IPS-20b (cell line): ENCODE measurements around the gene TRAF5.

Source experiments
- H3K27ac ChIP-seq: one replicate; pipeline ENCODE4 v1.5.1; 2013; ENCODE audit warnings: low read length
- H3K27me3 ChIP-seq: 2 replicates; pipeline ENCODE4 v1.6.1; 2013; ENCODE audit warnings: mild to moderate bottlenecking, low read length, inconsistent platforms; ENCODE audit not compliant: insufficient read depth
- H3K36me3 ChIP-seq: 2 replicates; pipeline ENCODE4 v1.6.1; 2013; ENCODE audit warnings: low read depth, mild to moderate bottlenecking, inconsistent platforms, low read length, moderate library complexity; ENCODE audit not compliant: insufficient read depth
- H3K4me1 ChIP-seq: 2 replicates; pipeline ENCODE4 v1.6.1; 2013; ENCODE audit warnings: mild to moderate bottlenecking, control low read depth, inconsistent platforms, low read length, moderate library complexity; ENCODE audit not compliant: insufficient read depth
- H3K4me3 ChIP-seq: 2 replicates; pipeline ENCODE4 v1.5.1; 2013; ENCODE audit warnings: mild to moderate bottlenecking, low read length, inconsistent platforms
- H3K9ac ChIP-seq: 2 replicates; pipeline ENCODE4 v1.6.1; 2013; ENCODE audit warnings: low read depth, mild to moderate bottlenecking, inconsistent platforms, low read length, moderate library complexity
- H3K9me3 ChIP-seq: 2 replicates; pipeline ENCODE4 v1.6.1; 2013; ENCODE audit warnings: mild to moderate bottlenecking, low read depth, low read length, inconsistent platforms; ENCODE audit not compliant: insufficient read depth

The TRAF5 gene

GRCh38 chr1:211328866-211329475 is 2.3 kb downstream of the TRAF5 start:
- Histone ChIP-seq H3K27me3 (peaks cover 26% of the 10 kb centered on the region), H3K4me1 (peaks cover 31% of the 10 kb centered on the region), H3K4me3 (0 out of 2 replicates have a peak overlapping the region, but pooled peaks have one; percentile 19), H3K36me3 (no peaks in the 10 kb centered on the region), H3K9ac (no peak overlapping the region), H3K9me3 (no peaks in the 10 kb centered on the region), H3K27ac (no peak overlapping the region)

- Histone ChIP-seq H3K9me3 (no peaks in the 10 kb centered on the region), H3K27me3 (peaks cover 26% of the 10 kb centered on the region), H3K27ac (no peak overlapping the region), H3K4me1 (peaks cover 31% of the 10 kb centered on the region), H3K36me3 (no peaks in the 10 kb centered on the region), H3K9ac (peak overlapping the region; percentile 23; the same call in 1 of the 2 replicates), H3K4me3 (no peak overlapping the region)
Measured at GRCh38 chr1:211329764-211330201, 3.1 kb downstream of the TRAF5 start.

GRCh38 chr1:211330282-211330936 is 3.8 kb downstream of the TRAF5 start:
- Histone ChIP-seq H3K4me1 (peaks cover 31% of the 10 kb centered on the region), H3K27ac (no peak overlapping the region), H3K36me3 (no peaks in the 10 kb centered on the region), H3K27me3 (peaks cover 25% of the 10 kb centered on the region), H3K9ac (no peak overlapping the region), H3K4me3 (no peak overlapping the region), H3K9me3 (no peaks in the 10 kb centered on the region)

- no peaks in the 10 kb centered on the region for H3K36me3 ChIP-seq
- peaks cover 31% of the 10 kb centered on the region for H3K4me1 ChIP-seq
- H3K4me3 ChIP-seq, result no peak overlapping the region
- H3K27me3 ChIP-seq, result peaks cover 17% of the 10 kb centered on the region
- H3K9me3 ChIP-seq, result no peaks in the 10 kb centered on the region
- no peak overlapping the region for H3K27ac ChIP-seq
- H3K9ac ChIP-seq, result no peak overlapping the region
Measured at GRCh38 chr1:211331011-211331709, 4.5 kb downstream of the TRAF5 start.

- H3K27me3 ChIP-seq, result peaks cover 12% of the 10 kb centered on the region; the same call in 1 of the 2 replicates
- H3K9ac ChIP-seq, result no peak overlapping the region
- H3K4me3 ChIP-seq, result no peak overlapping the region
- H3K27ac ChIP-seq, result no peak overlapping the region
- H3K36me3 ChIP-seq, result no peaks in the 10 kb centered on the region
- no peaks in the 10 kb centered on the region for H3K9me3 ChIP-seq
- peaks cover 31% of the 10 kb centered on the region for H3K4me1 ChIP-seq
Measured at GRCh38 chr1:211332036-211332616, 5.5 kb downstream of the TRAF5 start.

- Histone ChIP-seq H3K9me3 (no peaks in the 10 kb centered on the region), H3K4me1 (peaks cover 29% of the 10 kb centered on the region), H3K27me3 (peaks cover 5% of the 10 kb centered on the region; the same call in 1 of the 2 replicates), H3K36me3 (no peaks in the 10 kb centered on the region), H3K4me3 (no peak overlapping the region), H3K9ac (no peak overlapping the region), H3K27ac (no peak overlapping the region)
Measured at GRCh38 chr1:211332830-211333229, 6.2 kb downstream of the TRAF5 start.

GRCh38 chr1:211333906-211334305 is 7.3 kb downstream of the TRAF5 start:
- Histone ChIP-seq H3K9me3 (no peaks in the 10 kb centered on the region), H3K4me1 (peaks cover 20% of the 10 kb centered on the region), H3K36me3 (no peaks in the 10 kb centered on the region), H3K9ac (no peak overlapping the region), H3K27me3 (no peaks in the 10 kb centered on the region), H3K27ac (no peak overlapping the region), H3K4me3 (no peak overlapping the region)

GRCh38 chr1:211334986-211335385 is 8.4 kb downstream of the TRAF5 start:
- Histone ChIP-seq H3K27me3 (no peaks in the 10 kb centered on the region), H3K4me1 (peaks cover 14% of the 10 kb centered on the region), H3K9ac (no peak overlapping the region), H3K9me3 (no peaks in the 10 kb centered on the region), H3K27ac (no peak overlapping the region), H3K4me3 (no peak overlapping the region), H3K36me3 (no peaks in the 10 kb centered on the region)

GRCh38 chr1:211335522-211336157 is 9.0 kb downstream of the TRAF5 start:
- Histone ChIP-seq H3K4me1 (peaks cover 8% of the 10 kb centered on the region), H3K27me3 (no peaks in the 10 kb centered on the region), H3K4me3 (no peak overlapping the region), H3K9ac (no peak overlapping the region), H3K27ac (no peak overlapping the region), H3K9me3 (no peaks in the 10 kb centered on the region), H3K36me3 (no peaks in the 10 kb centered on the region)

GRCh38 chr1:211336161-211336560 is 9.5 kb downstream of the TRAF5 start:
- H3K9ac ChIP-seq, result no peak overlapping the region
- no peaks in the 10 kb centered on the region for H3K36me3 ChIP-seq
- H3K4me3 ChIP-seq, result no peak overlapping the region
- H3K9me3 ChIP-seq, result no peaks in the 10 kb centered on the region
- H3K4me1 ChIP-seq, result peaks cover 3% of the 10 kb centered on the region
- no peak overlapping the region for H3K27ac ChIP-seq
- no peaks in the 10 kb centered on the region for H3K27me3 ChIP-seq

GRCh38 chr1:211336775-211337174 is 10.1 kb downstream of the TRAF5 start:
- Histone ChIP-seq H3K27me3 (no peaks in the 10 kb centered on the region), H3K4me1 (no peaks in the 10 kb centered on the region; the same call in none of the 2 replicates), H3K9me3 (no peaks in the 10 kb centered on the region), H3K4me3 (no peak overlapping the region), H3K9ac (no peak overlapping the region), H3K36me3 (no peaks in the 10 kb centered on the region), H3K27ac (no peak overlapping the region)
